ENCODE data around the gene OGFR. TPM values are rescaled to one million over a fixed set of nuclear protein-coding genes. Genes with fewer than 3 reads are reported as not detected.

Gene OGFR
- total RNA-seq, 1 donor from 2014 or later = 49.5 TPM

DNA sequence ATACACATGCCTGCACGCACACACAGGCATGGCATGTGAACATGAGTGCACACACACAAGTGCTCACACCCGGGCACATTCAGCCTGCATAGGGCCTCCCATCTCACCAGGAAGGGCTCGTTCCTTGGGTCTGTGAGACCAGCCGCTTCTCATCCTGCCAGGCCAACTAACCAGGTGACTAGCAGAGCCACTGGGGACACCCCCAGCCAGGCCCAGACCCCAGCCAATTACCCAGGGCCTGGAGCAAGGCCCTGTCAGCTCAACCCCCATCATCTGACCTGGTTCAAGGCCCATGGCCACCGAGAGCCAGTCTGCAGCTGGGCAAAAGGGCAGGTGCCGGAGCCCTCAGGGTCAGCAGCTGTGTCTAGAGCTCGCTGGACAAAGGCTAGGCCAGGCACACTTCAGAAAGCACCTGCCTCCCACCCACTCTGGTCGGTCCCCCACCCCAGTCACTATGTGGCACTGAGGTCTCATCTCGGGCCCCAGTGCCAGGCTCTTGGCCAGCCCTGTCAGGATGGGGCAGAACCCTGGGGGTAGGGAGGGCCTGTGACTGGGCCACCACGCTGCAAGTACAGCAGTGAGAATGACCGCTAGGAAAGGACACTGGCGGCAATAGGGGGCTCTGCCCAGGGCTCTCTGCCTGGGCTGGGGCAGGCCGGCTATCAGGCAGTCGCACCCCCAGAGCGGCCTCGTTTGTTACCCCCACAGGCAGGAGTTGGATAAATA, 35.1 kb upstream of the OGFR start:
- ATAC-seq (peak; percentile 59), DNase-seq (ENCODE audit: low spot score) (peak; percentile 73)

GRCh38 chr20:62770111-62770910, 34.3 kb upstream of the OGFR start:
- ATAC-seq = no peak
- DNase-seq (ENCODE audit: low spot score) = no peak

- DNase-seq (ENCODE audit: low spot score) (no peak), ATAC-seq (no peak)
Measured at GRCh38 chr20:62770916-62771315, 33.7 kb upstream of the OGFR start.

DNA sequence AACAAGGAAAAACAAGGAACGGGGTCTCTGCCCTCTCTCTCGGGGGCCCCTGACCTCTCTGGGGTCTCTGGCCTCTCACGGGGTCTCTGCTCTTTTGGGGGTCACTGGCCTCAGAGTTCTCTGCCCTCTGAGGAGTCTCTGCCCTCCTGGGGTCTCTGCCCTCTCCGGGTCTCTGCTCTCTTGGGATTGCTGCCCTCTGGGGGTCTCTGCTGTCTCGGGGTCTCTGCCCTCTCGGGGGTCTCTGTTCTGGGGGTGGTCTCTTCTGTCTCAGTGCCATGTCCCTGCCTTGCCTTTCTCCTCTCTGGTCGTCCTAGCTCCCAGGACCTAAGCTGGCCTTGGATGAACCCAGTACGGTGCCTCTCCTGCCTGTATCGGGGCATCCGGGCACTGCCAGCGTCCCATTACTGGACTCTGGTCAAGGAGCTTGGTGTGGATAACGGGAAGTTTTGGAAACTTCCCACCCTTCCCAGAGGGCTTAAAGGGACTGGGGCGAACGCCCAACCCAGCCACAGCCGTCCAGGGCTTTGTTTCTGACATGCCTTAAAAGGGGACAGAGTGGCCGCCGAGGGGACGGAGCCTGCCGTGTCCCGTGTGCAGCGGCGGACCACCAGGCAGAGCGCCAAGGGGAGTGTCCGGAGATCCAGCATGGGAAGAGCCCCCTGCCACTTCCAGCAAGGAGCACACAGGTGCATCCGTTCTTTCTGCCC, 33.1 kb upstream of the OGFR start:
- no peak for ATAC-seq
- DNase-seq (ENCODE audit: low spot score) = no peak

GRCh38 chr20:62772103-62772611, 32.5 kb upstream of the OGFR start:
- ATAC-seq (peak; percentile 3), DNase-seq (ENCODE audit: low spot score) (no peak)

DNA sequence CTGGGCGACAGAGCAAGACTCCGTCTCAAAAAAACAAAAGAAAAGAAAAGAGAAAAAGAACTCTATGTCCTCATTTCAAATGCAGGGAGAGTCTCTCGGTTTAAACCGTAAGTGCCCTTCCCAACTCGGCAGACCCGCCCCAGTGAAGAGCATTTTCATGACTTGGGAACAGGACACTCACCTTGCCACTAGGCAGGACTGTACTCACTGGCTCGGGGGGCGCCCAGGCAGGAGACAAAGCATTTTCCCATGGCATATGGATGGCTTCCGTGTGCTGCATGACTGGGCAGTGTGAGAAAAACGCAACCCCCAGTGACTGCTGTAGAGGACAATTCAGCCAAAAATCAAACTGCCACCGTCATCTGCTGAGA, 32.0 kb upstream of the OGFR start:
- ATAC-seq = no peak
- no peak for DNase-seq (ENCODE audit: low spot score)

GRCh38 chr20:62772990-62773844, 31.4 kb upstream of the OGFR start:
- ATAC-seq (peak; percentile 65), DNase-seq (ENCODE audit: low spot score) (peak; percentile 86)

GRCh38 chr20:62773845-62774714, 30.6 kb upstream of the OGFR start:
- ATAC-seq (no peak), DNase-seq (ENCODE audit: low spot score) (no peak)

DNA sequence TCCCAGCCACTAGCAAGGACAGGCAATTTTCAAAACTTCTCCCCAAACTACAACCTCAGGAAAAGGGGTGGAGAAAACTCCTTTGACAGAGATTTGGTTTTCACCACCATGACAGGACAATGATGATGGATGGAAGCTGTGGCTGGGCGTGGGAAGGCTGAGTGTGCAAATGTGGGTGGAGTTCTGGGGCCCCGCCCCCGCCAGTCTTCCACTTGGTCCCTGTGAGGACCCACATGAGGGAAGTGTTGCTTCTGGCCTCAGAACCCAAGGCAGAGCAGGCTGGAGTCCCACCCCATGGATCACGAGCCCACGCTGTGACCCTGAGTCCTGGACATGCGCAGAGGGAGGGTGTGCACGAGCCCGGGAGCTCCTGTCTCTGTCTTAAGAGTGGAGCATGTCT, 29.9 kb upstream of the OGFR start:
- no peak for ATAC-seq
- DNase-seq (ENCODE audit: low spot score) = no peak

GRCh38 chr20:62775206-62775605, 29.4 kb upstream of the OGFR start:
- ATAC-seq (no peak), DNase-seq (ENCODE audit: low spot score) (no peak)

DNA sequence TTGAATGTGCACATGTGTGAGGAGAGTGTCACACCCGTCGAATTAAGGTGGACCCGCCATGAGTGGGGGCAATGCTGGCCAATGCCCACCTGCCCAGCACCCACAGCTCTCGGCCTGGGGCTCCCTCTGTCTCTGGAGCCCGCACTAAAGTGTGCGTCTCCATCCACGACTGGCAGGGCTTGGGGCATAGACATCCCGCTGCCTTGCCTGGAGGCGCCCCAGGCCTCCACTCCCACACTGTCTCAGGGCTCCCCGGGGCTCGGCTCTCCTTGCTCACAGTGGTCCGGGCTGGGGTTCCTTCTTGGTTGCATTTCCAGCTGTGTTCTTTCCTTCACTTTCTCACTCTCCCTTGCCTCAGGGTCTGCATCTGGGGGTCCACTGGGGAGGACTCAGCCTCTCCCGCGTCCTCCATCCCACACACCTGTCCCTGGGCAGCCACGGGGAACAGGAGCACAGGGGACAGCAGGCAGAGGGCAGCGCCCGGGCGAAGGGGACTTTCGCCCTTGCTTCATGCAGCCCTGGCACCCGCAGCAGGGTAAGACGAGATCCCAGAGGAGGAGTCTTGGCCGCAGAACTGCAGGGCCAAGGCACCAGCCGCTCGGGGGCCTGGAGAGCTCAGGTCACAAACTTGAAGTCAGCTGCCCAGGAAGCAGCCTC, 28.5 kb upstream of the OGFR start:
- DNase-seq (ENCODE audit: low spot score) (no peak), ATAC-seq (no peak)

GRCh38 chr20:62776692-62777527, 27.7 kb upstream of the OGFR start:
- DNase-seq (ENCODE audit: low spot score) (peak; percentile 71), ATAC-seq (peak; percentile 58)

GRCh38 chr20:62777528-62777830, 27.2 kb upstream of the OGFR start:
- DNase-seq (ENCODE audit: low spot score) (no peak), ATAC-seq (no peak)

- no peak for ATAC-seq
- DNase-seq (ENCODE audit: low spot score) = no peak
Measured at GRCh38 chr20:62778058-62778457, 26.6 kb upstream of the OGFR start.

DNA sequence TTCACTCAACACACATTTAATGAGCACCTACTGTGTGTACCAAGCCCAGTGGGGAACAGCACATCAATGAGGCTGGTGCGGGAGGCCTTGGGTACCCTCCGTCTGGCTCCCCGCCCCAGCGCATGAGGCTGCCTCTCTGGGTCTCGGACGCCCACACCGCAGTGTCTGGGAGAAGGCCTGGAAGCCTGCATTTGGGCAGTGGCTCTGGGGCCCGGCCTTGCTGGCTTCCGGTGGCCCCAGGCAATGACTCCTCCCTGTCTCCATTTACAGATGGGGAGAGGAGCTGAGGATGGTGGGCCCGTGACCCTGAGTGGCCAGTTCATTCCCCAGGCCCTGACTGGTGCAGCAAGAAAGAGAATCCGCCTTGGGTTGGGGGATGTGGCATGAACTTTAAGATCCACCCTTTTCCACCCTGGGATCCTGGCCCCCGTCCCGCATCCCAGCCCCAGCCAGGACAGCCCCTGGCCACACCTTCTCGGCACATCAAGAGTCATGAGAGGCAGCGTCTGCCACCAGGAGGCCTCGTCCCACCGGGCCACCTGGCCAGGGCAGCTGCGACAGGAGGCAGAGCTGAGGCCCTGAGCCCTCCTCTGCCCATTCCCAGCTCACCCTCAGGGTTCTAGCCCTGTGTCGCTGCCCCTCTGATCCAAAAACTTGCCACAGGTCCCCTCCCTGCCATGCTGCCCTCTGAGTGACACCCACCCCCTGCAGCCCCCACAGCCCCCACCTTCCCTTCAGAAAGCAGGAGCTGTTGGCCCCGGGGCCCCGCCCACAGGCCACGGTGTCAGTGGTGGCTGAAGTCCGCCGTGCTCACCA, 25.8 kb upstream of the OGFR start:
- ATAC-seq (no peak), DNase-seq (ENCODE audit: low spot score) (no peak)

GRCh38 chr20:62779417-62779685, 25.3 kb upstream of the OGFR start:
- no peak for ATAC-seq
- DNase-seq (ENCODE audit: low spot score) = no peak

GRCh38 chr20:62780204-62780603, 24.4 kb upstream of the OGFR start:
- ATAC-seq (no peak), DNase-seq (ENCODE audit: low spot score) (no peak)

DNA sequence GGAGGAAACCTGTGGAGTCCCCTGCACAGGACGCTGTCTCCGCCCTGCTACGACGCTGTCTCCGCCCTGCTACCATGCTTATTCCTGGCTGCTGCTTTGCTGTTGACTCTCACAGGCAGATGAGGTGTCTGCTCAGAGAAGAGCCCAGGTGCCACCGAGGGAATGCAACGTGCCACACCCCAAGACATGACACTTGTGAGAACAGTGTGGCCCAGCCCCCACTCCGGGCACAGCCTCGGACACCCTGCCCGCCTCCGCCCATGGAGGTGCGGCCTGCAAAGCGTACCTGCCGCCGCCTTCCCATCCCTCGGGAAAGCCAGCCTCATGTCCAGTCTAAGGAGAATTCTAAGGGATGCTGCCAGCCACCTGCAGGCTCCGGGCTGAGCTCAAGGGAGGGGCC, 23.9 kb upstream of the OGFR start:
- ATAC-seq (no peak), DNase-seq (ENCODE audit: low spot score) (no peak)

Data from left lobe of liver (tissue), 2 donors.